CD14-positive monocyte (primary cell): ENCODE results near the gene SRI. TPM values are rescaled to one million over a fixed set of nuclear protein-coding genes. Genes with fewer than 3 reads are reported as not detected.
"Not testable (repeated sequence)": the region's sequence is repeated elsewhere in the genome, so short reads cannot be mapped to it uniquely, and the experiment has no call there.

Experiments used
- DNase-seq, 3 donors: peaks; one replicate each; pipeline ENCODE4 v3.0.0-alpha.2; 2011 to 2022
- H2AFZ ChIP-seq: 2 replicates; pipeline ENCODE4 v1.6.0; 2012; ENCODE audit warnings: mild to moderate bottlenecking, low read depth, low read length, inconsistent platforms; ENCODE audit not compliant: insufficient read depth, poor library complexity, severe bottlenecking
- H3K27ac ChIP-seq, 2 donors: 1 replicate in 1 of 2; 2 replicates in 1 of 2; pipeline ENCODE4 v1.5.1; 2012 to 2013; ENCODE audit warnings: low read length in 2 of 2, control low read depth in 1 of 2, inconsistent platforms in 1 of 2, low read depth in 1 of 2, mild to moderate bottlenecking in 1 of 2
- H3K27me3 ChIP-seq, 2 donors: one replicate each; pipeline versions ENCODE4 v1.6.0 to v1.6.1; 2011 to 2013; ENCODE audit warnings: low read length in 2 of 2; ENCODE audit not compliant: control insufficient read depth in 2 of 2, insufficient read depth in 2 of 2
- H3K36me3 ChIP-seq, 2 donors: replicated peaks in 1 of 2; 1 replicate in 1 of 2; 2 replicates in 1 of 2; pipeline versions ENCODE4 v1.5.1 to v1.6.1; 2012 to 2013; ENCODE audit warnings: low read length in 2 of 2, control low read depth in 1 of 2, inconsistent platforms in 1 of 2, mild to moderate bottlenecking in 1 of 2; ENCODE audit not compliant: insufficient read depth in 2 of 2, control insufficient read depth in 1 of 2
- H3K4me1 ChIP-seq, 2 donors: 1 replicate in 1 of 2; 2 replicates in 1 of 2; pipeline versions ENCODE4 v1.5.1 to v1.6.1; 2012 to 2013; ENCODE audit warnings: low read length in 2 of 2, control low read depth in 1 of 2, inconsistent platforms in 1 of 2, mild to moderate bottlenecking in 1 of 2, moderate library complexity in 1 of 2; ENCODE audit not compliant: insufficient read depth in 2 of 2, control insufficient read depth in 1 of 2
- H3K4me2 ChIP-seq: replicated peaks from 2 replicates; pipeline ENCODE3; 2012; ENCODE audit warnings: low read length, moderate library complexity, mild to moderate bottlenecking; ENCODE audit not compliant: poor library complexity, severe bottlenecking; ENCODE audit errors: extremely low read depth
- H3K4me3 ChIP-seq, 3 experiments: fragments of 200-600 bp in 1 of 3; sonication (generic) in 1 of 3; replicated peaks in 1 of 3; 1 replicate in 2 of 3; 2 replicates in 1 of 3; pipeline ENCODE4 v1.5.1; 2011 to 2013; ENCODE audit warnings: low read length in 3 of 3, mild to moderate bottlenecking in 3 of 3, control low read depth in 2 of 3, low read depth in 2 of 3, inconsistent platforms in 1 of 3, moderate library complexity in 1 of 3
- H3K79me2 ChIP-seq: 2 replicates; pipeline ENCODE4 v1.6.0; 2012; ENCODE audit warnings: mild to moderate bottlenecking, control low read depth, inconsistent platforms, low read length, moderate library complexity; ENCODE audit not compliant: insufficient read depth
- H3K9ac ChIP-seq: 2 replicates; pipeline ENCODE4 v1.6.0; 2017; ENCODE audit warnings: low read length, mild to moderate bottlenecking; ENCODE audit not compliant: insufficient read depth, poor library complexity, severe bottlenecking
- H3K9me3 ChIP-seq, 2 donors: replicated peaks in 1 of 2; 1 replicate in 1 of 2; 2 replicates in 1 of 2; pipeline versions ENCODE4 v1.5.1 to v1.6.1; 2012 to 2013; ENCODE audit warnings: low read length in 2 of 2, control low read depth in 1 of 2; ENCODE audit not compliant: control insufficient read depth in 1 of 2, insufficient read depth in 1 of 2
- H4K20me1 ChIP-seq: 2 replicates; pipeline ENCODE4 v1.6.0; 2012; ENCODE audit warnings: mild to moderate bottlenecking, low read length, control low read depth, moderate library complexity; ENCODE audit not compliant: insufficient read depth
- H3K27ac Mint-ChIP-seq, 7 donors: one replicate each; pipeline ENCODE4 v1.8.0; 2020; ENCODE audit warnings: mild to moderate bottlenecking in 7 of 7, mixed read lengths in 7 of 7, moderate library complexity in 6 of 7, inconsistent platforms in 2 of 7
- H3K27me3 Mint-ChIP-seq, 3 donors: one replicate each; pipeline ENCODE4 v1.8.0; 2021 to 2022; ENCODE audit warnings: low read depth in 3 of 3, mild to moderate bottlenecking in 3 of 3, mixed read lengths in 3 of 3, moderate library complexity in 3 of 3, inconsistent platforms in 1 of 3
- H3K36me3 Mint-ChIP-seq, 2 donors: one replicate each; pipeline ENCODE4 v1.8.0; 2020; ENCODE audit warnings: mixed read lengths in 2 of 2, inconsistent platforms in 1 of 2, mild to moderate bottlenecking in 1 of 2
- H3K4me1 Mint-ChIP-seq: one replicate; pipeline ENCODE4 v1.8.0; 2020; ENCODE audit warnings: mild to moderate bottlenecking, mixed read lengths
- H3K4me3 Mint-ChIP-seq, 2 donors: one replicate each; pipeline ENCODE4 v1.8.0; 2020; ENCODE audit warnings: mild to moderate bottlenecking in 2 of 2, mixed read lengths in 2 of 2, moderate library complexity in 1 of 2
- H3K9me3 Mint-ChIP-seq, 7 donors: one replicate each; pipeline ENCODE4 v1.8.0; 2020 to 2022; ENCODE audit warnings: mixed read lengths in 7 of 7, mild to moderate bottlenecking in 6 of 7, moderate library complexity in 6 of 7, inconsistent platforms in 2 of 7
- WGBS: methylation state at CpG from one replicate; pipeline ENCODE4 v1.1.5; 2013; ENCODE audit warnings: missing lambda C conversion rate; ENCODE audit not compliant: insufficient coverage; 5-methylcytosine and 5-hydroxymethylcytosine counted together
- intact Hi-C, 2 donors: fragments of 100-400 bp; cut with micrococcal nuclease; formaldehyde crosslinking; loops; one replicate each; pipeline versions ENCODE4 v1.15.0 to v1.15.1; 2023
- polyA plus RNA-seq, 3 donors: library from polyadenylated mRNA; depleted of rRNA in 1 of 3; unstranded in 2 of 3; stranded (reverse) in 1 of 3; fragments of 300-500 nt in 2 of 3; fragments of >200 nt in 1 of 3; fragmentation: Illumina TruSeq in 2 of 3; gene quantifications; 1 replicate in 2 of 3; 2 replicates in 1 of 3; pipeline ENCODE4 v1.2.3, GENCODE V29; 2012 to 2021
- TF ChIP-seq, protein P1 (sequence below): fragments of 200-600 bp; IDR thresholded peaks from one replicate; pipeline ENCODE4 v1.8.0; 2022; ENCODE audit warnings: antibody characterized with exemption, mild to moderate bottlenecking

The SRI gene
- polyA plus RNA-seq, 3 donors: 53.0 to 238 (median 216) TPM

DNA sequence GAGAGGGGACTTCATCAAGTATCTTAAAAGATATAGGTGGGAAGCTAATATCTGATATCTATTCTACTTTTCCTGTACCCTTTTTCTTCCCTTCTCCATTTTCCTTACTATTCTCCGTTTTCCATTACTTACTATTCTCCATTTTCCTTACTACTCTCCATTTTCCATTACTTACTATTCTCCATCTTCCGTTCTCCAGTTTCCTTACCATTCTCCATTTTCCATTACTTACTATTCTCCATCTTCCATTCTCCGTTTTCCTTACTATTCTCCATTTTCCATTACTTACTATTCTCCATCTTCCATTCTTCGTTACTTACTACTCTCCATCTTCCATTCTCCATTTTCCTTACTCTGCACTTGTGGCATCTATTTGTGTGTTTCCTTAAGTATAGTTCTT is 47.6 kb upstream of the SRI start:
- TF ChIP-seq, protein P1, sequence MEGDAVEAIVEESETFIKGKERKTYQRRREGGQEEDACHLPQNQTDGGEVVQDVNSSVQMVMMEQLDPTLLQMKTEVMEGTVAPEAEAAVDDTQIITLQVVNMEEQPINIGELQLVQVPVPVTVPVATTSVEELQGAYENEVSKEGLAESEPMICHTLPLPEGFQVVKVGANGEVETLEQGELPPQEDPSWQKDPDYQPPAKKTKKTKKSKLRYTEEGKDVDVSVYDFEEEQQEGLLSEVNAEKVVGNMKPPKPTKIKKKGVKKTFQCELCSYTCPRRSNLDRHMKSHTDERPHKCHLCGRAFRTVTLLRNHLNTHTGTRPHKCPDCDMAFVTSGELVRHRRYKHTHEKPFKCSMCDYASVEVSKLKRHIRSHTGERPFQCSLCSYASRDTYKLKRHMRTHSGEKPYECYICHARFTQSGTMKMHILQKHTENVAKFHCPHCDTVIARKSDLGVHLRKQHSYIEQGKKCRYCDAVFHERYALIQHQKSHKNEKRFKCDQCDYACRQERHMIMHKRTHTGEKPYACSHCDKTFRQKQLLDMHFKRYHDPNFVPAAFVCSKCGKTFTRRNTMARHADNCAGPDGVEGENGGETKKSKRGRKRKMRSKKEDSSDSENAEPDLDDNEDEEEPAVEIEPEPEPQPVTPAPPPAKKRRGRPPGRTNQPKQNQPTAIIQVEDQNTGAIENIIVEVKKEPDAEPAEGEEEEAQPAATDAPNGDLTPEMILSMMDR: no peak
- WGBS: 100% methylated on average over 3 of the region's 4 CpGs
- Histone ChIP-seq H3K36me3 (no peaks in the 10 kb centered on the region), H3K4me2 (no peak overlapping the region), H3K4me3 (peak overlapping the region in 1 of 3 experiments; percentile 36), H4K20me1 (no peaks in the 10 kb centered on the region), H3K27me3 (no peaks in the 10 kb centered on the region), H3K9me3 (no peaks in the 10 kb centered on the region), H3K27ac (no peak overlapping the region), H3K4me1 (peaks cover 41 to 55% of the 10 kb centered on the region in 2 donors), H3K79me2 (no peaks in the 10 kb centered on the region), H3K9ac (no peak overlapping the region), H2AFZ (no peak overlapping the region)
- Mint-ChIP-seq H3K27ac (peak overlapping the region in 2 of 7 donors; percentile 86 to 92), H3K27me3 (peaks cover 0 to 2% (median 0%) of the 10 kb centered on the region in 3 donors), H3K36me3 (peaks cover 5 to 10% of the 10 kb centered on the region in 2 donors), H3K9me3 (peaks cover 2 to 11% (median 8%) of the 10 kb centered on the region in 7 donors), H3K4me1 (peaks cover 47% of the 10 kb centered on the region), H3K4me3 (no peak overlapping the region)
- intact Hi-C loops: loop anchor here in 1 of 2 donors (10.0 kb wide), 1 partner anchor 47 kb away; no protein-coding TSS in a partner anchor
- DNase-seq: no peak

DNA sequence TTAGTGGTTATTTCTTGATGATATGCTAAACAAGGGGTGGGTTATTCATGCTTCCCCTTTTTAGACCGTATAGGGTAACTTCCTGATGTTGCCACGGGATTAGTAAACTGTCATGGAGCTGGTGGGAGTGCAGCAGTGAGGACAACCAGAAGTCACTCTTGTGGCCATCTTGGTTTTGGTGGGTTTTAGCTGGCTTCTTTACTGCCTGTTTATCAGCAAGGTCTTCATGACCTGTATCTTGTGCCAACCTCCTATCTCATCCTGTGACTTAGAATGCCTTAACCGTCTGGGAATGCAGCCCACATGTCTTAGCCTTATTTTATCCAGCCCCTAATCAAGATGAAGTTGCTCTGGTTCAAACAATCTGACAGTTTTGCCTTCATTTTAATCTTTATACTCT is 45.1 kb upstream of the SRI start:
- H3K9ac ChIP-seq, H3K4me3 ChIP-seq, H3K79me2 ChIP-seq, H3K4me2 ChIP-seq, H3K36me3 Mint-ChIP-seq, H3K4me3 Mint-ChIP-seq, H3K36me3 ChIP-seq, H2AFZ ChIP-seq, H3K9me3 ChIP-seq, H4K20me1 ChIP-seq, H3K27me3 Mint-ChIP-seq, H3K27me3 ChIP-seq: not testable (repeated sequence)
- Histone ChIP-seq H3K4me1 (peaks cover 41 to 61% of the 10 kb centered on the region in 2 donors), H3K27ac (peak overlapping the region in 1 of 2 donors; percentile 65)
- 0% methylated on average over 1 of the region's 3 CpGs for WGBS
- peaks cover 57% of the 10 kb centered on the region for H3K4me1 Mint-ChIP-seq
- peaks cover 2 to 11% (median 9%) of the 10 kb centered on the region in 7 donors for H3K9me3 Mint-ChIP-seq
- peak; percentile 71 to 85 (median 78) for DNase-seq
- intact Hi-C loops: loop anchor here in 1 of 2 donors (10.0 kb wide), 1 partner anchor 50 kb away; no protein-coding TSS in a partner anchor
- H3K27ac Mint-ChIP-seq: peak overlapping the region in 5 of 7 donors; percentile 78 to 91 (median 88)
